GM23338 (cell line): Measurements from ENCODE around the gene AKNA. TPM values are rescaled to one million over a fixed set of nuclear protein-coding genes. Genes with fewer than 3 reads are reported as not detected.
A peak's percentile ranks its signal among the peaks of the same experiment; 100 is the strongest.

Experiments
- ATAC-seq: fragments of 200-7000 bp; cut with Tn5 transposase; 3 replicates; pipeline ENCODE4 v1.9.1; 2020
- DNase-seq: peaks from one replicate; pipeline ENCODE4 v3.0.0-alpha.2; 2015; ENCODE audit warnings: low spot score
- H2AFZ ChIP-seq: fragments of 200-600 bp; sonication (generic); 2 replicates; pipeline ENCODE4 v1.8.0; 2016; ENCODE audit warnings: antibody characterized with exemption, mild to moderate bottlenecking, moderate library complexity
- H3F3A ChIP-seq: fragments of 200-600 bp; sonication (generic); replicated peaks from 2 replicates; pipeline ENCODE4 v1.8.0; 2017; ENCODE audit warnings: antibody characterized with exemption, mixed run types, low read depth
- H3K27ac ChIP-seq: fragments of 200-600 bp; sonication (generic); 2 replicates; pipeline ENCODE4 v1.6.1; 2016; ENCODE audit warnings: low read depth
- H3K27me3 ChIP-seq: fragments of 200-600 bp; sonication (generic); 2 replicates; pipeline ENCODE4 v1.8.0; 2016; ENCODE audit warnings: mild to moderate bottlenecking, mixed run types, moderate library complexity; ENCODE audit not compliant: insufficient read depth
- H3K36me3 ChIP-seq: fragments of 200-600 bp; sonication (generic); 2 replicates; pipeline ENCODE4 v1.8.0; 2016; ENCODE audit warnings: mild to moderate bottlenecking; ENCODE audit not compliant: insufficient read depth
- H3K4me1 ChIP-seq: fragments of 200-600 bp; sonication (generic); 2 replicates; pipeline ENCODE4 v1.8.0; 2016; ENCODE audit warnings: mild to moderate bottlenecking, moderate library complexity; ENCODE audit not compliant: insufficient read depth
- H3K4me2 ChIP-seq: fragments of 200-600 bp; sonication (generic); 2 replicates; pipeline ENCODE4 v1.7.1; 2017; ENCODE audit warnings: mixed run types
- H3K4me3 ChIP-seq: fragments of 200-600 bp; sonication (generic); 2 replicates; pipeline ENCODE4 v1.6.1; 2016; ENCODE audit warnings: mixed run types
- H3K79me2 ChIP-seq: fragments of 200-600 bp; sonication (generic); replicated peaks from 2 replicates; pipeline ENCODE4 v1.8.0; 2017; ENCODE audit warnings: mild to moderate bottlenecking; ENCODE audit not compliant: insufficient read depth
- H3K9me2 ChIP-seq: fragments of 200-600 bp; sonication (generic); 2 replicates; pipeline ENCODE4 v1.8.0; 2017; ENCODE audit not compliant: insufficient read depth
- H4K20me1 ChIP-seq: fragments of 200-600 bp; sonication (generic); replicated peaks from 2 replicates; pipeline ENCODE4 v1.8.0; 2017; ENCODE audit warnings: mild to moderate bottlenecking; ENCODE audit not compliant: insufficient read depth
- H3K27ac Mint-ChIP-seq: 2 replicates; pipeline ENCODE4 v1.8.0; 2020; ENCODE audit warnings: inconsistent platforms, mild to moderate bottlenecking, moderate library complexity, mixed read lengths
- H3K27me3 Mint-ChIP-seq: 3 replicates; pipeline ENCODE4 v1.8.0; 2022; ENCODE audit warnings: low read depth, mild to moderate bottlenecking, moderate library complexity, mixed read lengths, inconsistent platforms; ENCODE audit not compliant: insufficient read depth, poor library complexity
- H3K36me3 Mint-ChIP-seq: 3 replicates; pipeline ENCODE4 v1.8.0; 2021; ENCODE audit warnings: low read depth, mild to moderate bottlenecking, inconsistent platforms, moderate library complexity, mixed read lengths
- H3K4me1 Mint-ChIP-seq: 3 replicates; pipeline ENCODE4 v1.8.0; 2020; ENCODE audit warnings: mild to moderate bottlenecking, inconsistent platforms, mixed read lengths
- H3K4me3 Mint-ChIP-seq: 3 replicates; pipeline ENCODE4 v1.8.0; 2021; ENCODE audit warnings: moderate library complexity, mild to moderate bottlenecking, inconsistent platforms, mixed read lengths
- H3K9me3 Mint-ChIP-seq: 3 replicates; pipeline ENCODE4 v1.8.0; 2020; ENCODE audit warnings: moderate library complexity, mild to moderate bottlenecking, inconsistent platforms, mixed read lengths
- ETS1 ChIP-seq: IDR thresholded peaks from 2 replicates; pipeline ENCODE4 v1.6.1; 2016; ENCODE audit warnings: antibody characterized with exemption
- EZH2 ChIP-seq: fragments of 200-600 bp; sonication (generic); IDR thresholded peaks from one replicate; pipeline ENCODE4 v1.8.0; 2017; ENCODE audit warnings: antibody characterized with exemption, mild to moderate bottlenecking, low read depth; ENCODE audit not compliant: unreplicated experiment
- EZH2phosphoT487 ChIP-seq: fragments of 200-600 bp; sonication (generic); IDR thresholded peaks from one replicate; pipeline ENCODE4 v1.8.1; 2018; ENCODE audit warnings: antibody characterized with exemption; ENCODE audit not compliant: unreplicated experiment
- JUNB ChIP-seq: IDR thresholded peaks from one replicate; pipeline ENCODE4 v1.6.1; 2016; ENCODE audit warnings: antibody characterized with exemption; ENCODE audit not compliant: unreplicated experiment
- NANOG ChIP-seq: IDR thresholded peaks from 2 replicates; pipeline ENCODE4 v1.6.1; 2016; ENCODE audit warnings: antibody characterized with exemption, borderline replicate concordance
- POLR2AphosphoS5 ChIP-seq: IDR thresholded peaks from 2 replicates; pipeline ENCODE4 v1.6.1; 2016; ENCODE audit warnings: antibody characterized with exemption, low read depth
- REST ChIP-seq: IDR thresholded peaks from one replicate; pipeline ENCODE4 v1.6.1; 2018; ENCODE audit warnings: antibody characterized with exemption; ENCODE audit not compliant: unreplicated experiment
- STAT1 ChIP-seq: IDR thresholded peaks from one replicate; pipeline ENCODE4 v1.6.1; 2016; ENCODE audit warnings: antibody characterized with exemption; ENCODE audit not compliant: unreplicated experiment
- ZNF114 ChIP-seq: fragments of 250-450 bp; sonication (Bioruptor Pico); IDR thresholded peaks from 2 replicates; pipeline ENCODE4 v1.5.0; 2020; ENCODE audit warnings: mild to moderate bottlenecking, moderate library complexity
- ZNF331 ChIP-seq: fragments of 250-450 bp; sonication (Bioruptor Pico); IDR thresholded peaks from 2 replicates; pipeline ENCODE4 v1.5.0; 2020; ENCODE audit warnings: low read depth, mild to moderate bottlenecking, moderate library complexity
- polyA plus RNA-seq: library from polyadenylated mRNA; unstranded; fragments of >200 nt; fragmentation: Nextera tagmentation; extraction: Ambion mirVana; gene quantifications from 2 replicates; pipeline ENCODE4 v1.2.1, GENCODE V29; 2016
- total RNA-seq: library from RNA; depleted of rRNA; stranded (reverse); fragments of >200 nt; shearing (Covaris generic); gene quantifications from 2 replicates; pipeline ENCODE4 v1.2.3, GENCODE V29; 2014
- TF ChIP-seq, protein P1 (sequence below), 2 experiments: fragments of 200-600 bp in 1 of 2; sonication (generic) in 1 of 2; conservative IDR thresholded peaks; 2 replicates each; pipeline versions ENCODE4 v1.5.1 to v1.6.1; 2016 to 2017; ENCODE audit warnings: antibody characterized with exemption in 2 of 2, low read depth in 2 of 2, mild to moderate bottlenecking in 2 of 2, moderate library complexity in 1 of 2

AKNA gene
- total and polyA plus RNA-seq, 2 experiments from 2014 or later = 9.0 to 28.1 TPM

DNA sequence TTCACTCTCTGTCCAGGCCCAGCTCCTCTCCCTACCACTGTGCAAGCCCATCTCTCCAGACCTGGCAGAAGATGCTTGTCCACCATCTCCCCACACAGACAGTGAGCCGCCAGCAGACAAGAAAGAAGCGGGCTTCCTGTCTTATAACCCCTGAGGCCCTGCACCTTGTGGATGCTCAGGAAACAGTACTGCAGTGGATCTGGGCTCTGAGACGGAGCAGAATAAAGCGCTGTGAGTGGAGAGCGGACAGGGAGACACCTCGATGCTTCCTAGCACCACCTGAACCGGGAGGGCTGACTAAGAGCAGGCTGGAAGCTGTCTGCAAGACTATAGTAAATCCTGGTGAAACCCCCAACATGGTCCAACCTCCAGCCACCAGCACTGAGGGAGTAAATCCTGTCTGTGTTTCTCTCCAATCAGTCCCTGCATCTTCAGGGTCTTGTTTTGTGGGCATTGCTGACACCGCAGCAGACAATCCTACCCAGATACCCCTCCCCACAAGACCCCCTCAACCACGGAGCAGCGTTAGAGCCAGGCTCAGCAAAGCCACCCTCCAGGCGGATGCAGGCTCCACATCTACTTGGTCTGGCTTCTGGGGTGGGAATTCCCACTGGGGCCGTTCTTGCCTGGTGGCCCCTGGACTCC, 39.4 kb downstream of the AKNA start:
- no peak for ATAC-seq
- Histone ChIP-seq H3K27ac (no peak overlapping the region), H2AFZ (no peak overlapping the region)

GRCh38 chr9:114347675-114348074, 40.1 kb downstream of the AKNA start:
- H3K79me2 ChIP-seq = no peaks in the 10 kb centered on the region
- TF ChIP-seq REST = no peak
- no peak for TF ChIP-seq EZH2phosphoT487
- TF ChIP-seq ETS1 = no peak
- no peak for TF ChIP-seq NANOG
- no peak for TF ChIP-seq JUNB
- no peak for TF ChIP-seq POLR2AphosphoS5
- TF ChIP-seq, protein P1, sequence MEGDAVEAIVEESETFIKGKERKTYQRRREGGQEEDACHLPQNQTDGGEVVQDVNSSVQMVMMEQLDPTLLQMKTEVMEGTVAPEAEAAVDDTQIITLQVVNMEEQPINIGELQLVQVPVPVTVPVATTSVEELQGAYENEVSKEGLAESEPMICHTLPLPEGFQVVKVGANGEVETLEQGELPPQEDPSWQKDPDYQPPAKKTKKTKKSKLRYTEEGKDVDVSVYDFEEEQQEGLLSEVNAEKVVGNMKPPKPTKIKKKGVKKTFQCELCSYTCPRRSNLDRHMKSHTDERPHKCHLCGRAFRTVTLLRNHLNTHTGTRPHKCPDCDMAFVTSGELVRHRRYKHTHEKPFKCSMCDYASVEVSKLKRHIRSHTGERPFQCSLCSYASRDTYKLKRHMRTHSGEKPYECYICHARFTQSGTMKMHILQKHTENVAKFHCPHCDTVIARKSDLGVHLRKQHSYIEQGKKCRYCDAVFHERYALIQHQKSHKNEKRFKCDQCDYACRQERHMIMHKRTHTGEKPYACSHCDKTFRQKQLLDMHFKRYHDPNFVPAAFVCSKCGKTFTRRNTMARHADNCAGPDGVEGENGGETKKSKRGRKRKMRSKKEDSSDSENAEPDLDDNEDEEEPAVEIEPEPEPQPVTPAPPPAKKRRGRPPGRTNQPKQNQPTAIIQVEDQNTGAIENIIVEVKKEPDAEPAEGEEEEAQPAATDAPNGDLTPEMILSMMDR (conservative IDR thresholded peaks at IDR 0.05; ENCODE audit: low read depth in 2 of 2) = no peak
- TF ChIP-seq EZH2 = no peak
- TF ChIP-seq ZNF114 (CRISPR knock-in tag) = no peak
- TF ChIP-seq STAT1 = no peak
- TF ChIP-seq ZNF331 (CRISPR knock-in tag) = no peak

More for the DNA sequence above, 39.4 kb downstream of the AKNA start:
- no peaks in the 10 kb centered on the region for H3K4me1 ChIP-seq
- H3K4me1 Mint-ChIP-seq = peaks cover 21% of the 10 kb centered on the region
- H3K9me3 Mint-ChIP-seq = no peaks in the 10 kb centered on the region
- no peak for DNase-seq
- peaks cover 85% of the 10 kb centered on the region for H3K36me3 Mint-ChIP-seq
- peaks cover 18% of the 10 kb centered on the region for H3K27me3 Mint-ChIP-seq
- no peak overlapping the region for H3K4me3 ChIP-seq
- H4K20me1 ChIP-seq = no peaks in the 10 kb centered on the region
- H3K27me3 ChIP-seq = no peaks in the 10 kb centered on the region
- H3K27ac Mint-ChIP-seq = peak overlapping the region; percentile 96
- H3K79me2 ChIP-seq = no peaks in the 10 kb centered on the region
- no peaks in the 10 kb centered on the region for H3K9me2 ChIP-seq
- H3K36me3 ChIP-seq = peaks cover 19% of the 10 kb centered on the region
- TF ChIP-seq EZH2 = no peak
- H3F3A ChIP-seq = no peaks in the 10 kb centered on the region
- H3K4me2 ChIP-seq = no peak overlapping the region
- H3K4me3 Mint-ChIP-seq = no peak overlapping the region

More at GRCh38 chr9:114347675-114348074, 40.1 kb downstream of the AKNA start:
- Histone ChIP-seq H3K27ac (no peak overlapping the region), H3K4me2 (no peak overlapping the region), H3K36me3 (peaks cover 19% of the 10 kb centered on the region), H3K9me2 (no peaks in the 10 kb centered on the region), H2AFZ (no peak overlapping the region), H3K27me3 (no peaks in the 10 kb centered on the region), H3F3A (no peaks in the 10 kb centered on the region), H3K4me1 (no peaks in the 10 kb centered on the region), H3K4me3 (no peak overlapping the region), H4K20me1 (no peaks in the 10 kb centered on the region; the same call in 1 of the 2 replicates)
- Mint-ChIP-seq H3K9me3 (no peaks in the 10 kb centered on the region), H3K4me1 (peaks cover 21% of the 10 kb centered on the region), H3K4me3 (no peak overlapping the region), H3K36me3 (peaks cover 88% of the 10 kb centered on the region), H3K27ac (peak overlapping the region; percentile 96; the same call in 1 of the 2 replicates), H3K27me3 (peaks cover 20% of the 10 kb centered on the region)
- ATAC-seq (no peak), DNase-seq (no peak)
